Measurements from ENCODE around the gene SELENOP.

DNA sequence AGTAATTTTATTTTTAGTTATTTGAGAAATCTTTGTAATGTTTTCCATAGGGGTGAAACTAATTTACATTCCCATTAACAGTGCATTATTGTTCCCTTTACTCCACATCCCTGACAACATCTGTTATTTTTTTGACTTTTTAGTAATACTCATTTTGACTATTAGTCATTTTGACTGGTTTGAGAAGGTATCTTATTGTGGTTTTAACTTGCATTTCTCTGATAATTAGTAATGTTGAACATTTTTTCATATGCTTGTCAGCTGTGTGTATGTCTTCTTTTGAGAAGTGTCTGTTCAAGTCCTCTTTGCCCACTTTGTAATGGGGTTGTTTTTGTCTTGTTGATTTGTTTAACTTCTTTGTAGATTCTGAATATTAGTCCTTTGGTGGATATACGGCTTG, 27.6 kb downstream of the SELENOP start:
- TF ChIP-seq POLR2AphosphoS5 (IDR thresholded peaks at IDR 0.05) = no peak
- no peak for TF ChIP-seq EP300 (IDR thresholded peaks at IDR 0.05)
- TF ChIP-seq, protein P1, sequence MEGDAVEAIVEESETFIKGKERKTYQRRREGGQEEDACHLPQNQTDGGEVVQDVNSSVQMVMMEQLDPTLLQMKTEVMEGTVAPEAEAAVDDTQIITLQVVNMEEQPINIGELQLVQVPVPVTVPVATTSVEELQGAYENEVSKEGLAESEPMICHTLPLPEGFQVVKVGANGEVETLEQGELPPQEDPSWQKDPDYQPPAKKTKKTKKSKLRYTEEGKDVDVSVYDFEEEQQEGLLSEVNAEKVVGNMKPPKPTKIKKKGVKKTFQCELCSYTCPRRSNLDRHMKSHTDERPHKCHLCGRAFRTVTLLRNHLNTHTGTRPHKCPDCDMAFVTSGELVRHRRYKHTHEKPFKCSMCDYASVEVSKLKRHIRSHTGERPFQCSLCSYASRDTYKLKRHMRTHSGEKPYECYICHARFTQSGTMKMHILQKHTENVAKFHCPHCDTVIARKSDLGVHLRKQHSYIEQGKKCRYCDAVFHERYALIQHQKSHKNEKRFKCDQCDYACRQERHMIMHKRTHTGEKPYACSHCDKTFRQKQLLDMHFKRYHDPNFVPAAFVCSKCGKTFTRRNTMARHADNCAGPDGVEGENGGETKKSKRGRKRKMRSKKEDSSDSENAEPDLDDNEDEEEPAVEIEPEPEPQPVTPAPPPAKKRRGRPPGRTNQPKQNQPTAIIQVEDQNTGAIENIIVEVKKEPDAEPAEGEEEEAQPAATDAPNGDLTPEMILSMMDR (IDR thresholded peaks at IDR 0.05) = no peak

Data from esophagus muscularis mucosa (tissue), 4 donors.